Esophagus muscularis mucosa (tissue), 3 donors: ENCODE data around the gene CORO6.

Experiments
- CTCF ChIP-seq, 3 experiments: fragments of 200-600 bp in 2 of 3; fragments of 450-650 bp in 1 of 3; sonication (generic) in 2 of 3; IDR thresholded peaks; one replicate each; pipeline ENCODE4 v1.5.1; 2017 to 2019; ENCODE audit warnings: antibody characterized with exemption in 3 of 3, mild to moderate bottlenecking in 2 of 3, moderate library complexity in 1 of 3
- POLR2A ChIP-seq: fragments of 450-650 bp; IDR thresholded peaks from one replicate; pipeline ENCODE4 v1.6.1; 2017; ENCODE audit warnings: antibody characterized with exemption, moderate library complexity, mild to moderate bottlenecking, low read depth
- POLR2AphosphoS5 ChIP-seq, 2 donors: sonication (generic); formaldehyde crosslinking; IDR thresholded peaks; one replicate each; pipeline ENCODE4 v1.6.1; 2017; ENCODE audit warnings: antibody characterized with exemption in 2 of 2

- TF ChIP-seq POLR2AphosphoS5 (IDR thresholded peaks at IDR 0.05): no peak
- TF ChIP-seq CTCF (IDR thresholded peaks at IDR 0.05): peak in 1 of 3 experiments; percentile 8
- TF ChIP-seq POLR2A: no peak
These were observed 4.2 kb downstream of the CORO6 start for GRCh38 chr17:29618272-29619065.
